NCI-H1417 (cell line): ENCODE results near the gene BCL2.

Experiments
- DNase-seq, 3 experiments: peaks; one replicate each; lab custom pipeline; 2025; lab: John Stamatoyannopoulos, UW

The BCL2 gene

GRCh38 chr18:63326011-63326410 lies 6.4 kb upstream of the BCL2 start:
- no peak for DNase-seq

GRCh38 chr18:63325086-63325686 lies 5.6 kb upstream of the BCL2 start:
- no peak for DNase-seq

- peak; percentile 48 to 92 (median 73) for DNase-seq
Observed at GRCh38 chr18:63322908-63323634, 3.5 kb upstream of the BCL2 start.

GRCh38 chr18:63322206-63322605 lies 2.6 kb upstream of the BCL2 start:
- no peak for DNase-seq

- DNase-seq, result no peak
Observed at GRCh38 chr18:63321291-63321690, 1.7 kb upstream of the BCL2 start.

- DNase-seq, result no peak
Observed at GRCh38 chr18:63320975-63321265, 1.4 kb upstream of the BCL2 start.

- DNase-seq, result peak; percentile 57 to 98 (median 95)
Observed at GRCh38 chr18:63320123-63320974, 780 bp upstream of the BCL2 start.

GRCh38 chr18:63318889-63319382 lies 633 bp downstream of the BCL2 start:
- no peak for DNase-seq

GRCh38 chr18:63317982-63318888 lies 1.3 kb downstream of the BCL2 start:
- peak; percentile 76 to 93 (median 89) for DNase-seq

GRCh38 chr18:63317556-63317946 lies 2.0 kb downstream of the BCL2 start:
- no peak for DNase-seq

GRCh38 chr18:63316612-63317555 lies 2.7 kb downstream of the BCL2 start:
- DNase-seq, result peak in 1 of 3 experiments; percentile 58

GRCh38 chr18:63315876-63316275 lies 3.7 kb downstream of the BCL2 start:
- no peak for DNase-seq

GRCh38 chr18:63315131-63315662 lies 4.4 kb downstream of the BCL2 start:
- no peak for DNase-seq

- no peak for DNase-seq
Observed at GRCh38 chr18:63314062-63314790, 5.3 kb downstream of the BCL2 start.

- DNase-seq, result no peak
Observed at GRCh38 chr18:63313396-63313917, 6.1 kb downstream of the BCL2 start.

- no peak for DNase-seq
Observed at GRCh38 chr18:63312737-63313395, 6.7 kb downstream of the BCL2 start.

GRCh38 chr18:63312019-63312409 lies 7.6 kb downstream of the BCL2 start:
- no peak for DNase-seq

GRCh38 chr18:63311118-63312018 lies 8.2 kb downstream of the BCL2 start:
- no peak for DNase-seq
